ENCODE measurements around the gene CCDC60.

DNA sequence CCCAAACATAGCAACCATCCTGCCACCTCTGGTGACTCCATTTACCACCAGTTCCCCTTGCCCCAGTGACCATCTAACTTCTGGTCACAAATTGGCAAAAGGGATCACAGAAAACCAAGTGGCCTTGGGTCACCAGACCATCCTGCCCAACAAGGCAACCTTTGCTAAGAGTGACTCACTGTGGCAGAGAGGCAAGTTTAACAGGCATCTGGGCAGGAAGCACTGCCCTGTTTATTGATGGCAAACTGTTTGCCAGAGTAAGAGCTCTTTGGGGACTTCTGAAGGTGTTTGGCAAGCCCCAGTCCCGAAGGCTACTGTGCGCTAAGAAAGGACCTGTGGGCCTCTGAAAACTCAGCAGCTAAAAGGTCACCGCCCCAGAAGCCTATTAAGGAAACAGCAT, 230.9 kb downstream of the CCDC60 start:
- TF ChIP-seq, protein P1, sequence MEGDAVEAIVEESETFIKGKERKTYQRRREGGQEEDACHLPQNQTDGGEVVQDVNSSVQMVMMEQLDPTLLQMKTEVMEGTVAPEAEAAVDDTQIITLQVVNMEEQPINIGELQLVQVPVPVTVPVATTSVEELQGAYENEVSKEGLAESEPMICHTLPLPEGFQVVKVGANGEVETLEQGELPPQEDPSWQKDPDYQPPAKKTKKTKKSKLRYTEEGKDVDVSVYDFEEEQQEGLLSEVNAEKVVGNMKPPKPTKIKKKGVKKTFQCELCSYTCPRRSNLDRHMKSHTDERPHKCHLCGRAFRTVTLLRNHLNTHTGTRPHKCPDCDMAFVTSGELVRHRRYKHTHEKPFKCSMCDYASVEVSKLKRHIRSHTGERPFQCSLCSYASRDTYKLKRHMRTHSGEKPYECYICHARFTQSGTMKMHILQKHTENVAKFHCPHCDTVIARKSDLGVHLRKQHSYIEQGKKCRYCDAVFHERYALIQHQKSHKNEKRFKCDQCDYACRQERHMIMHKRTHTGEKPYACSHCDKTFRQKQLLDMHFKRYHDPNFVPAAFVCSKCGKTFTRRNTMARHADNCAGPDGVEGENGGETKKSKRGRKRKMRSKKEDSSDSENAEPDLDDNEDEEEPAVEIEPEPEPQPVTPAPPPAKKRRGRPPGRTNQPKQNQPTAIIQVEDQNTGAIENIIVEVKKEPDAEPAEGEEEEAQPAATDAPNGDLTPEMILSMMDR (IDR thresholded peaks at IDR 0.05), result no peak
- no peak for TF ChIP-seq POLR2A (IDR thresholded peaks at IDR 0.05)

All from lower leg skin (tissue), 3 donors.